HG02642 (cell line): ENCODE results near the gene AEBP1.

Experiments
- ATAC-seq: cut with Tn5 transposase; IDR thresholded peaks from one replicate; pipeline ENCODE4 v1.9.1; 2021; ENCODE audit warnings: mild to moderate bottlenecking; ENCODE audit not compliant: unreplicated experiment, poor library complexity

Gene AEBP1

DNA sequence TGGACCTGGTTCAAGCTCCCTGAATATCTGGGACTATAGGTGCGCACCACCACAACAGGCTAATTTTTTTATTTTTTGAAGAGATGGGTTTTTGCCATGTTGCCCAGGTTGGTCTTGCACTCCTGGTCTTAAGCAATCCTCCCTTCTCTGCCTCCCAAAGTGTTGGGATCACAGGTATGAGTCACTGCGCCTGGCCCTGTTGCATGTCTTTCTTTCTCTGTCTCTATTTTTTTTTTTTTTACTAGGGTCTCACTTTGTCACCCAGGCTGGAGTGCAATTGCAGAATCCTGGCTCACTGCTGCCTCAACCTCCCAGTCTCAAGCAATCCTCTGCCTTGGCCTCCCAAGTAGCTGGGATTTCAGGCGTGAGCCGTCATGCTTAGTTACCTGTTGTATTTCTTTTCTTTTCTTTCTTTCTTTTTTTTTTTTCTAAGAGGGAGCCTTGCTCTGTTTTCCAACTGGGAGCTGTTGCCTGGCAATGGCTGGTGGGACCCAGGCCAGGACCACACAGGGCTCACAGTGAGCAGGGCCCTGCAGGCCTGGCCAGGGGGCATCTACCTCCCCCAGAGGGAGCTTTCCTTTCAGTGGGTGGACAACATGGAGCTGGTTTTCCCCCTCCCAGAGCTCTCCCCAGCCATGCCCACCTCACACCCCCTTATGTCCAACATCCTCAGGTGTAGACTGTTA, 30.9 kb downstream of the AEBP1 start:
- ATAC-seq, result no peak

DNA sequence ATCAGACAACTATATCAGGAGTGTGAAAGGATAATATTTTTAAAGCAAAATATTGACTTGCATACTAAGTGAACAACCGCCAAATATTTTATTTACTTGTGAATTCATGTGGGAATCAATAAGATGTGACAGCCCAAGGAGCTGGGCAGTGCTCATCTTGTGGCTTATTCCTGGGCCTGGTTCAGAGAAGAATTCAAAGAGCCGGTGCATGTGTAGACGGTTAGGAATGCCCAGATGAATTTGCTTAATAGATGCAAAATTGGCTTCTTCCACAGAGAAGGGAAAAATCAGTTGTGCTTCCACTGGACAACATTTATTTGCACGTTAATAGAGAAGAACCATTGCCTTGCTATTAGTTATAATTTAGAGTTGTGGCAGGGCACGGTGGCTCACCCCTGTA, 32.6 kb downstream of the AEBP1 start:
- ATAC-seq, result no peak

DNA sequence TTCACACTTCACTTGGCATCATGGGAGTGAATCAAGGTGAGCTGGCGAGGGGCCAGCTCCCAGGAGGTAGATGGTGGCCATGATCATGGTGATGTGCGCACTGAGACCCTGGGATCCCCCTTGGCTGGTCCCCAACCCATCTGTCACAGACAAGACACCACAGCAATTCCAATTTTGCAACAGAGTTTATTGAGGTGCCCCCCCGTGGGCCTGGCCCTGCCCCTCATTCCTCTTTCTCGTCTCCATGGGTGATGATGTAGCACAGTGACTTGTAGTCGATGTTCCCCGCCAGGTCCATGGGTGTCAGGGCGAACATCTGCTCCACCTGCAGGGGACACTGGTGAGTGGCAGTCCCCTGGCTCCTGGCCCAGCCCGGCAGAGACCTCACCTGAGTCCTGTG, 34.6 kb downstream of the AEBP1 start:
- ATAC-seq, result no peak

DNA sequence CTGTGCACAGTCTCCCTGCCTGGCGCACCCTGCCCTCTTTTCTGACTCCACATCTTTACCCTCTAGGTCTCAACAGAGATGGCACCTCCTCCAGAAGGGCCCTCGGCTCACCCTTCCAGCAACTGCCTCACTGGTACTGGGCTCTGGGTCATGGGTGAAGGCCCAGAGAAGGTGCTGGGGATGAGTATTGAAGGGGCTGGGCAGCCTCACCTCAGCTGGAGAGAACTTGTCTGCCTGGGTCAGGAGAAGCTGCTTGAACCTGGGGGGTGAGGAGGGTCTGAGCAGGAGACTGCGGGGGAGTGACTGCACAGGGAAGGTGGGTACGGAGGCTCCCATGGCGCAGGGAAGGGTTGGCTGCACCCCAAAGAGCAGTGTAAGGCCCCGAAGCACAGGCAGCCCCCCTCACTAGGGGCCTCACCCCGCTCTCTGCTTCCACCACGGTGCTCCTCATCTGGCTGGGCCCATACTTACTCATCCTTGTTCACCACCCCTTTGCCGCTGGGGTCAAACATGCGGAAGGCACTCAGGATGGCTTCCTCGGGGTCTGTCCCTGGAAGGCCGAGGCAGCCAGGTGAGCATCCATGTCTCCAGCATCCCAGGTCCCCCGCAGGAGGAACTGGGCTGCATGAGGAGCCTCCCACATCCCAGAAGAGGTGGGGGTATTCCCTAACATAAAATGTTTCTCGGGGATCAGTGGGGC, 35.3 kb downstream of the AEBP1 start:
- no peak for ATAC-seq

DNA sequence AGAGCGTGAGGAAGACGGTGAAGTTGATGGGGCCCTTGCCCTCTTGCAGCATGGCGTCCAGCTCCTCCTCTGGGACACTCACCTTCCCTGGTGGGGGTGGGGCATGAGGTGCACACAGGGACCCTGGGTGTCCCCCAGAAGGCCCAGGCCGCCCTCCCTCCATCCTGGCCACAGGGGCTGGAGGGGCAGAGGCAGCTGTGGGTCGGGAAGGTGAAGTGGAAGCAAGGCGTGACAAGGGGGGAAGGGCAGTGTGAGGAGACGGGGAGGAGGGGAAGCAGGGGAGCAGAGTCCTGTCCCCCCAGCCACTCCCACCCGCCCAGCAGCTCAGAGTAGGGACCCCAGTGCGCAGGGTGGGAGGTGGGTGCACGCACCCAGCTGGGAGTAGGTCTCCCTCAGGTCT, 36.2 kb downstream of the AEBP1 start:
- no peak for ATAC-seq

DNA sequence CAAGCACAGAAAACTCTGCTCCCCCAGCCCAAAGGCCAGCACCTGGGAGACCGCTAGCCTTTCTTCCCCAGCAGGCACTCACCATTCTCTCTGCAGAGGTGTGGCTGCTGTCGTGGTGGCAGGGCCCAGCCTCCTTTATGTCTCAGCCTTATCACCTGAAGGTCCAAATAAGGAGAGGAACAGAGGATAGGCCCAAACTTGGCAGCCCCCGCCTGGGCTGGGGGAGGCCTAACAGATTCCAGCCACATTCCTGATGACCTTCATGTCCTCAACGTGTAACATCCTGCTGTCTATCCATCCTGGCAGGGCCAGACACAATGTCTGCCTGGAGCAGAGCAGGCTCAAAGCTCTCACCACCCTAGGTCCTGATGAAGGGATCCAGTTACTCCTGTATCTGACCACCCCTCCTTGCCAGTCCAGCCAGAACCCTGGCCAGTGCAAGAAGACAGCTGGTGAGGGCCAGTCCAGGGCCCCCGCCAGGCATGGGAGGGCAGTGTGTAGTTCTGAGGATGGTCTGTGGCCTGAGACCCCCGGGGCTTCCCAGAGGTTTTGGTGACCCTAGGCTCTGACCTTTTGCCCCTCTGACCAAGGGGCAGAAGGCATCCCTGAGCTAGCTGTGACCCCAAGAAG, 37.2 kb downstream of the AEBP1 start, which contains the start of gene MYL7:
MYL7 (minus strand) TSS at position 112 of the 630 bp plus-strand sequence; CDS start at position 85, 27 bp downstream.
- no peak for ATAC-seq

DNA sequence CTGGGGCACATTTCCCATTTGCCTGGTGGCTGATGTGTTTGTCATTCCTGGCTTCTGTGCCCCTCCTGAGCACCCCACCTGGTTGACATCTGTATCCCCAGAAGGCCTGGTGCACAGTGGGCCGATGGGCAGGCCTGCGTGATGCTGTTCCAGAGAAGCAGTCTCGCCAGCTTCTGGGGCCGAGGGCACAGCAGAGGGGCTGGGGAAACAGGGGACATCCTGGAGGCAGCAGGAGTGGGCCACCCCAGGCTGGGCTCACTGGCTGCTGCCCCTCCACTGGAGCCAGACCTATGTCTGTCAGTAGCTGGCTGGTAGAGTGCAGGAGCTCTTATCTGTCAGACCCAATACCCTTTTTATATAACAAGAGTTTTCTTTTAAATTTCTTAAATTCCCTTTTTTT, 37.9 kb downstream of the AEBP1 start:
- ATAC-seq, result no peak

DNA sequence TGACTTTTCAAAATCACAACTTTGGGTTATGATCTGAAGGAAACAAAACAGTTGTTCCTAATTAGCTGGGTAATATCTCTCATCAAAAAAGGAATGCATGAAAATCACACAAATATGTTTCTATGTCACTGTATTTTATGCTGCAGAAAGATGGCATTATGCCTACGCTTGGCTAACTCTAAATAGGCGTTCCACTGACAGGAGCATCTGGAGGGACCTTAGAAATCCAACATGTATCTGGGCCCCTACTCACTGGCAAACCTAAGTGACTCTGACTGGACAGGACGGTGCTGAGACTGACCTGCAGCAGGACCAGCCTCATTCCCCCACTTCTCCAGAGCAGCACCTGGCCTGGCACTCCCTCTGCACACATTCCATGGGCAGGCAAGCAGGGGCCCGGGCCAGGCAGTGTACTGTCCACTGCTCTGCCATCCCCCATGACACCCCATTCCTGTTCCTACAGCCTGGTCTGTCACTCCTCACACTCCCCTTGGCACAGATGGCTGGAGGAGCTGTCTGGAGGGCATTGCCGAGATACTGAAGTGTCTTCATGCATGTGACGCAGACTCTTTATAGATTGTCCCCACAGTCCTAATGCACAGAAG, 39.6 kb downstream of the AEBP1 start:
- ATAC-seq, result no peak

DNA sequence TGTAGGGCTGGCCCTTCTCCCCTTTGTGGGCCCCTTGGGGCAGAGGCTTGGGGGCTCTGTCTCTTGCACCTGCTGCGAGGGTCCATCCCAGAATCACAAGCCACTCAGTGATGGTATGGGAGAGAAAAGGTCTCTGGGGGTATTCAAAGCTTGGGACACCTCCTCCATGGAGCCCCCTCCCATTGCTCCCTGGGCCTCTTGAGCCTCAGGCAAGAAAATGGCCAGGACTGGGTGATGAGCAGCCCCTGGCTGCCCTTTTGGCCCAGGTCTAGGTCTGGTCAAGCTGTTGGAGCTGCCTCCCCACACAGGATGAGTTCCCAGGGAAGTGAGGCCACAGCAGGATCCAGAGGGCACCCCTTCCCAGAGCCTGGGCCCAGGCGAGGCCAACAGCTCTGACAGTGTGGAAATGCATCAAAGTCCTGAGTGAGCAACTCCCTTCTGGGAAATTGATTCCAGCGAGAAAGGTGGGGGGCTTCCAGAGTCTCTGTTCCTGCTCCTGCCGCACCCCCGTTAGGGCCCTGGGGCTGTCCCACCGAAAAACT, 40.4 kb downstream of the AEBP1 start:
- no peak for ATAC-seq

DNA sequence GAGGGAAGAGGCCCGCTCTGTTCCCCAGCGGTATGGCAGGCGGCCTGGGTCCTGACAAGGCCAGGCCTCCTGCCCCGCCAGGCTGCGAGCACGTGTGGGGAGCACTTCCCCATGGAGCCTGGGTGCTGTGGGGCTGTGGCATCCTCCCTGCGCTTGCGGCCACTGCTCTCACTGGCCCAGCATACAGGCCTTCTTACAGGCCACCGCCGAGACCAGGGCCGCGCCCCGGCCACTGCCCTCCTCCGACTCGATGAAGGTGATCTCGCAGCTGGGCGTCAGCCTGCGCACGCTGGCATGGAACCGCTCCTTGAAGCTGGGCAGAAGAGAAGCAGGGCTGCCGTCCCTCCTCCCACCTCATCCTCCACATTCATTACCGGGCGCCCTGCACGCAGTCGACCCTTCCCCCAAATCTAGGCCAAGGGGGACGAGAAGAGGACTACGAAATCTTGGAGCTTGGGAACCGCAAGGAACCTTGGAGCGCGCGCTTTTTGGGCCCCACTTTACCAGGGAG, 40.9 kb downstream of the AEBP1 start:
- ATAC-seq, result no peak

DNA sequence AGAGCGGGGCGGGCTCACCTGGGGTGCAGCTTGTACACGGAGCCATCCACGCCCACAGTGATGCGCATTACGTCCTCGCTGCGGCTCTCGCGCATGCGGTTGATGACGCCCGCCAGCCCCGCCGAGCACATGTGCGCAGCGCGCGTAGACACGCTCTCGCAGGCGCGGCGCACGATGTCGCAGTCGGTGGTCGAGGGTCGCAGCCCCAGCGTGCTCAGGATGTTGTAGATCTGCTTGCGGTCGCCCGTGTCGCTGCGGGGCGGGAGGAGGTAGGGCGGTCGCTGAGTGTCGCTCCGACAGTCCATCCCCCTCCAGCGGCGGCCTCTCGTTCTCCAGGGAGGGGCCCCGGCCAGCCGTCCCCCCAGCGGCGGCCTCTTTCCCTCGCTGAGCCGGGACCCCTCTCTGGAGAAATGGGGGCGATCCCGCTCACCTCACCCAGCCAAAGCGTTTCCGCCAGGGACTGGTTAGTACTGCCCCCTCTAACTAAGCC, 41.4 kb downstream of the AEBP1 start:
- ATAC-seq, result no peak

DNA sequence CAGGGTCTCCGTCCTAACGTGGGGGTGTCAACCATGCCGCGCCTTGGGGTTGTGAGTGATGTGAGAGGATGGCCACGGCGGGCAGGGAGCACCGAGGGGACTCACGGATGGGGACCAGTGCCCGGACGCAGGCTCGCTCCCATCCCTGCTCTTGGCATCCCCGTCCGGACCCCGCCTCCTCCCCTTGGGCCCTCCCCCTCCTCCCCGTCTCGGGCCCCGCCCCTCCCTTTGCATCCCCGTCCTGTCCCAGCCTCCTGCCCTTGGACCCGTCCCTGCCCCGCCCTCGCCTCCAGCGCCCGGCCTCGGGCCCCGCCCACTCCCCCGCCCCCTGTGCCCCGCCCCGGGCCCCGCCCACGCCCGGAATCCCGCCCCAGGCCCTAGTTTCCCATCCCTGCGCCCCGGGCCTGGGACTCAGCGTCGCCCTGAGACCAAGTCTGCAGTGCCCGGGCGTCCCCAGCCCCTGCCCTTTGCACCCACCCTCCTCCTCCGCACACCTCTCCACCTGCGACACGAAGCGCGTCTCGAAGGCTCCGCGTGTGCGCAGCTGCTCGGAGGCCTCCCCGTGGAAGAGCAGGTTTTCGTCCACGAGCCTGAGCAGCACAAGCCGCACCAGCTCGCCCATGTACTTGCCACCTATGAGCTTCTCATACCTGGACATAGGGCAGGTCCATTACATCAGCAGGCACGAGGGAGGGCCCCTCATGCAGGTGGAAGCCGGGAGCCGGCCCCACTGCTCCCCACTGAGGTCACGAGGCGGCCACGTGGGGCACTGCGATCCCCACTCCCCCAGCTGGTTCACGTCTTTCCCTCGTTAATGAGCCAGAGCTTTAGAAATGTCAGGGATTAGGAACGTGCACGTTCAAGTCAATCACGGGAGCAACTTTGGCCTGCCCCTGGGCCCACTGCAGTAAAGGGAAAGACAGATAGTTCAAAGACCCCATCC, 42.1 kb downstream of the AEBP1 start:
- ATAC-seq, result no peak

DNA sequence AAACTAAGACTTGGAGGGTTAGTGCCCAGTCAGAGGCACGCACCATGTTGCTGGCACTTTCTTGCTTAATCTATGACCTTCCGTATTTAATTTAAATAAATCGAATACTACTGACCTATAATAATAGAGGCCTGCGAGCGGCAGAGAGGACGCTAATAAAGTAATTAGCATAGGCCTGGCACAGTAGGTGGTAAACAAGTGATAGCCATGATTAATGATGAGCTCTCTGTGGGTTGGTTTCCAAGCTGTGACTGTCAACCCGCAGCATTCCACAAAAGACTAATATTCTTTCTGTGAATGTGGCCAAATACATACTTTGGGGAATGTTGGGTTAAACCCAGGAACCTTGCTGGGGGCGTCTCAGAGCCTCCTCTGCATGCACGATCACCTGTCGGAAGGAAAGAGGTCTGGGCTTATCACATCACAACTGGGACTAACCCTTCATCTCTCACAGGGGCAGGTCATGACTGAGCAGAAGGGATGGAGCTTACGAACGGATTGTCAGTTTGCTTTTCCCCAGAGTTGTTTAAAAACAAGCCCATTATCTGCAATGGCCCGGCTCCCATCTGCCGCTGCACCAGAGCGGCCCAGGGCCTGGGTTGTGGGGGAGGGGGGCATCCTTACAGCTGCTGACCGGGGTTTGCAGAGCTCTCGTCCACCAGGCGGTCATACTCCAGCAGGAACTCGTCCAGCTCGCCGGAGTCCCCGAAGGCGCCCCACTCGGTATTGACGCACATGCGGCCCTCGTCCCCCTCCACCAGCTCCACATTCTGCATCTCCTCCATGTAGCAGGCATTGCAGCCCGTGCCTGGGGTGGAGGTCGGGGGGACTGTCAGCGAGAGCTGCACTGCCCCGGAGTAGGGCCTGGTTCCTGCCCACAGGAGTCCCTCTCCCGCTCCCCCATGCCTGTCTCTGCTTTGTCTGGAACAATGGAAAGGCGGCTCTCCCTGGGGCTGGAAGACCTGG, 43.2 kb downstream of the AEBP1 start:
- ATAC-seq, result no peak

DNA sequence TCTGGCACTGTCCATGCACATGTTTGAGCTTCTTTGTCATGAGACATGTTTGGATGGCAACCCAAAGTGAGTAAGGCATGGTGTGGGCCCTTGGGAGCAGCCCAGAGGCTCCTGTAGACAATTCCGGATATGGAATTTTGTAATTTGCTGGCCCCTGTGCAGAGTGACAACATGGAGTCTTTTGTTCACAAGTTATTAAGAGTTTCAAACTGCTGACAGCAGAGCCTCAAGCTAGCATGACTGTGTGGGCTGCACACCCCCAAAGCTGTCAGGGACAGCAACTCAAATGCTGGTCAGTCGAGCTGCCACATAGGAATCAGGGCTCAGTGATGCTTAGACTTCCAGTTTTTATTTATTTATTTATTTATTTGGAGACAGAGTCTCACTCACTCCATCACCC, 44.0 kb downstream of the AEBP1 start:
- ATAC-seq, result no peak

DNA sequence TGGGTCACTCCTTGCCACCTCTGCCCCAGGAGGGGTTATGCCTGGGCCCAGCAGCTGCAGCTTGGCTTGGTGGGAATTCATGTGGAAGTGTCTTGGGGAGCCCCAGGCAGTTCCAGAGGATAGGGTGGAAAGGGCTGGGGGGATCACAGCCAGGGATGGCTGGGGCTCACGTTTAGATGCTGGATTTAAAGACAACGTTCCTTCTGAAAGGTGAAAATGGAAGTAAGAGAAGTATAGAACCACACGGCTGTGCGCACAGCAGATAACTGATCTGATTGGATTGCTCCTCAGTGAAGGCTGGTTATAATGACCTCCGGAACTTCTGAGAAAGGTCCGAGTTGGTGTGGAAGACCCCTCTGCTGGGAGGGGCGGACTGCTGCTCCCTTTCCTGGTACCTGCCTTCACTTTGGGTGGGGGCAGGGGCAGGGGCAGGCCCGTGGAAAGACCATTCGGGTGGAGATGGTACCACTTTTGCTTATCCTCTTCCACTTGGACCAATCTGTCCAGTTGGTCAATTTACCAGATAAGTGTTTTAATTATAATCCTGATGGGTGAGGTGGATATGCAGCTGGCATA, 44.9 kb downstream of the AEBP1 start:
- ATAC-seq, result no peak

DNA sequence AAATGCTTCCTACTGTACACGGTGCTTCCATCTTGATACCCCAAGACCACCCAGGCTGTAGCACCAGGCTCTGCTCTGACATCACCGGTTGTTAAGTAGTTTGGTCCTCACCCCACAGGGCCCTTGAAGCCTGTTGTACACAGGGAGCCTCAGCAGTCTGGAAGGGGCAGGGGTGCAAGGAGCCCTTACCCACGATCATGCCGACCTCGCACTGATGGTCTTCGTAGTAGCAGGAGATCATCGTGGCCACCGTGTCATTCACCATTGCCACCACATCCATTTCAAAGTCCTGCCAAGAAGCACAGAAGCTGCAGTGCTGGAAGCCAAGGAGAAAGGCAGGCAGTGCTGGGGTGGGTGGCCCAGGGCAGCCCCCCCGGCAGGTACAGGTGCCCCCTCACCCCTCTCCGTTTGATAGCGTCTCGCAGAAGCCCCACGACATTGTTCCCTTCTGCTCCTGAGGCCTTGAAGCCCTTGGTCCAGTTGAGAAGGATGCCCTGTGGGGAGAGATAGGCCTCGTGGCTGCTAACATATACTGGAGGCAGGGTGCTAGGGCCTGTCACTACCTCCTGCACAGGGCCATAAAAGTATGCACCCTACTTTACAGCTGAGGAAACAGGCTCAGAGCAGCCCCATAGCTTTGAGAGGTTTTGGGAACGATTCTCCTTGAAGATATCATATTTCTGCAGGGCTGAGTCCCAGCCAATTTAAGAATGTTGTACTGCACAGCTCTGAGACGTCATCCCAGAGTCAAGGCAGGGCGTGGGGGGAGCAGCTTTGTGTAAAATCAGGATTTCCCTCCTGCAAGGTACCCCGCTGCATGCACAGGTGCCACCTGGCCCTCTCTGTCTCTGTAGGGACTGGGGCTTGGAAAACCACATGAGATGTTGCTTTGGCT, 45.7 kb downstream of the AEBP1 start:
- ATAC-seq, result no peak

DNA sequence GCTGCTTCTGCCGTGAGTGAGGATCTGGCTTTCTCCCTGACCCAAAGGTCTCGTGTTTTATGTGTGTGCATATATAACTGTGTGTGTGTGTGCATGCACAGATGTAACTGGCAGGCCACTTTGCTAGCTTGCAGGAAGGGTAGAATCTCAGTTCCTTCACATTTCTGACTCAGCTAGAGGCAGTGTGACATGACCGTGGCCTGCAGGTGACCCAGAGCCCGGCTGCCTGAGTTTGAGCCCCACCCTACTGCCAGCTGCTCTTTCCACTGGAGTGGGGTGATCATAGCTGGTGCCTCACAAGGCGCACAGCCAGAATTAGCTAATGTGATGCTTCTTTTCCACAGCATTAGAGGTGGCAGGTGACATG, 46.3 kb downstream of the AEBP1 start:
- peak; percentile 38 for ATAC-seq
